Thoracic aorta (tissue), 2 donors: ENCODE results near the gene FASTK. TPM values are rescaled to one million over a fixed set of nuclear protein-coding genes. Genes with fewer than 3 reads are reported as not detected.

Source experiments
- ATAC-seq: fragments of 150-250 bp; one replicate; pipeline ENCODE4 v1.8.0; 2017; ENCODE audit warnings: low read depth; ENCODE audit not compliant: insufficient number of reproducible peaks, low FRiP score
- DNase-seq: peaks from one replicate; pipeline ENCODE4 v3.0.0-alpha.2; 2020; ENCODE audit warnings: low spot score
- H3K27ac ChIP-seq, 2 donors: fragments of 200-600 bp; sonication (generic); 1 replicate in 1 of 2; 2 replicates in 1 of 2; pipeline ENCODE4 v1.5.1; 2016; ENCODE audit warnings: mild to moderate bottlenecking in 2 of 2, moderate library complexity in 2 of 2
- H3K27me3 ChIP-seq: fragments of 200-600 bp; sonication (generic); replicated peaks from 2 replicates; pipeline ENCODE4 v1.6.0; 2016; ENCODE audit warnings: mild to moderate bottlenecking; ENCODE audit not compliant: insufficient read depth
- H3K36me3 ChIP-seq: fragments of 200-600 bp; sonication (generic); one replicate; pipeline ENCODE4 v1.5.1; 2016
- H3K4me1 ChIP-seq, 2 donors: fragments of 200-600 bp; sonication (generic); 1 replicate in 1 of 2; 2 replicates in 1 of 2; pipeline versions ENCODE4 v1.5.1 to v1.6.0; 2016; ENCODE audit warnings: low read depth in 2 of 2, mild to moderate bottlenecking in 1 of 2; ENCODE audit not compliant: control insufficient read depth in 1 of 2
- H3K4me3 ChIP-seq: fragments of 200-600 bp; sonication (generic); 2 replicates; pipeline ENCODE4 v1.5.1; 2016; ENCODE audit warnings: mild to moderate bottlenecking
- H3K9me3 ChIP-seq: fragments of 200-600 bp; sonication (generic); 2 replicates; pipeline ENCODE4 v1.5.1; 2016
- CTCF ChIP-seq: fragments of 200-600 bp; sonication (generic); IDR thresholded peaks from one replicate; pipeline ENCODE4 v1.5.1; 2019; ENCODE audit warnings: antibody characterized with exemption
- total RNA-seq, 2 donors: library from RNA; depleted of rRNA; stranded (reverse); fragments of >200 nt; gene quantifications; one replicate each; pipeline versions ENCODE4 v1.1.0 to v1.2.3, GENCODE V29; 2016

Gene FASTK
- total RNA-seq, 2 donors from 2014 or later: 59.0 to 110 TPM

DNA sequence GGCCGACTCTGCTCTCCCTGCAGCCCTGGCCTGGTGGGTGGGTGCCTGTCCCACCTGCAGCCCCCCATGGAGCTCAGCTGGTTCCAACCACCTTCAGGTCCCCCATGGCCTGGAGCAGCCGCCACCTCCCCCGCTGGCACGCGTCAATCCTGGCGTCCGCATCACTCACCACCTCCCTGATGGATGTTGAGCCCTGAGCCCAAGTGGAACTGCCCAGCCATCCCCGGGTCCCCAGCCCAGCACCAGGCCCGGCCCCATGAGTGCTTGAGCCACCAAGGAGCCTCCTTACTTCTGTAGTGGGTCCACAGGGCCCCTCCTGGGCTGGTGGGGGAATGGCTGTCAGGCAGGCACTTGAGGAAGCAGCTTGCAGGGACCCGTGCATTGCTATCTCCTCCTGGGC is 20.3 kb upstream of the FASTK start:
- no peaks in the 10 kb centered on the region for H3K36me3 ChIP-seq
- no peaks in the 10 kb centered on the region for H3K4me1 ChIP-seq
- no peak for TF ChIP-seq CTCF
- no peak overlapping the region for H3K27ac ChIP-seq
- H3K4me3 ChIP-seq: no peak overlapping the region
- no peaks in the 10 kb centered on the region for H3K9me3 ChIP-seq
- no peak for DNase-seq
- no peak for ATAC-seq
- H3K27me3 ChIP-seq: no peaks in the 10 kb centered on the region

DNA sequence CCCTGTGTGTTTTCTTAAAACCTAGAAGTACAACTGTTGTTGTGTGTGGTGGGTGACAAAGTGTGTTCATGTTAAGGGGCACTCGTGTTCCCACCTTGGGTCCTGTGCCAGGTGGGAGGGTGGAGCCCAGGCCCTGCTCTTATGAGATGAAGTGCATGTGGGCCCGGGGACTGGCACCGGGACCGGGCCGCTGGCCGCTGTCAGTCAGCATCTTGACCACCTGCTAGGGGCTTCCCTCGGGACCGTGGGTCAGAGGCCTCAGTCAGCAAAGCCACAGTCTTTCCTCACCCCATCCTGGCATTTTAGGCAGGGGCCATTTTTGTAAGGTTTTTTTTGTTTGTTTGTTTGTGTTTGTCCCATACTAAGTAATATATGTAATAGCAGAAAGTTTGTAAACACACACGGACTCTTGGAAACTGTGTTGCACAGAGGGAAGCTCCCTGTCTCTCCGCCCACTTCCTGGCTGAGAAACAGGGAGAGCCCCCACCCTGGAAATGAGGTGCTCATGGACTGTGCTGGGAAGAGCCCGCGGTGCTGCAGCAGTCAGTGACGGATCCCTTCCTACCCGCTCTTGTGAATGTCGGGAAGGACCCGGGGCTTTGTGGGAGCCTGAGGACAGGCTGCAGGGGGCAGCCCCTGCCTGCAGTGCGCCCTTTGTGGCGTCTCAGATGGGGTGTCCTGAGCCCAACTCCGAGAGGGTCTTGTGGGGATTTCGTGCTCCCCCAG is 19.0 kb upstream of the FASTK start:
- ATAC-seq: no peak
- H3K27ac ChIP-seq: no peak overlapping the region
- no peaks in the 10 kb centered on the region for H3K9me3 ChIP-seq
- H3K36me3 ChIP-seq: no peaks in the 10 kb centered on the region
- no peak for TF ChIP-seq CTCF
- no peaks in the 10 kb centered on the region for H3K4me1 ChIP-seq
- no peaks in the 10 kb centered on the region for H3K27me3 ChIP-seq
- H3K4me3 ChIP-seq: no peak overlapping the region
- no peak for DNase-seq

- H3K4me3 ChIP-seq: no peak overlapping the region
- no peaks in the 10 kb centered on the region for H3K36me3 ChIP-seq
- H3K27me3 ChIP-seq: no peaks in the 10 kb centered on the region
- no peak overlapping the region for H3K27ac ChIP-seq
- ATAC-seq (no peak), DNase-seq (no peak)
- no peaks in the 10 kb centered on the region for H3K9me3 ChIP-seq
- no peaks in the 10 kb centered on the region for H3K4me1 ChIP-seq
- no peak for TF ChIP-seq CTCF
Observed at GRCh38 chr7:151095828-151096475, 15.3 kb upstream of the FASTK start.

DNA sequence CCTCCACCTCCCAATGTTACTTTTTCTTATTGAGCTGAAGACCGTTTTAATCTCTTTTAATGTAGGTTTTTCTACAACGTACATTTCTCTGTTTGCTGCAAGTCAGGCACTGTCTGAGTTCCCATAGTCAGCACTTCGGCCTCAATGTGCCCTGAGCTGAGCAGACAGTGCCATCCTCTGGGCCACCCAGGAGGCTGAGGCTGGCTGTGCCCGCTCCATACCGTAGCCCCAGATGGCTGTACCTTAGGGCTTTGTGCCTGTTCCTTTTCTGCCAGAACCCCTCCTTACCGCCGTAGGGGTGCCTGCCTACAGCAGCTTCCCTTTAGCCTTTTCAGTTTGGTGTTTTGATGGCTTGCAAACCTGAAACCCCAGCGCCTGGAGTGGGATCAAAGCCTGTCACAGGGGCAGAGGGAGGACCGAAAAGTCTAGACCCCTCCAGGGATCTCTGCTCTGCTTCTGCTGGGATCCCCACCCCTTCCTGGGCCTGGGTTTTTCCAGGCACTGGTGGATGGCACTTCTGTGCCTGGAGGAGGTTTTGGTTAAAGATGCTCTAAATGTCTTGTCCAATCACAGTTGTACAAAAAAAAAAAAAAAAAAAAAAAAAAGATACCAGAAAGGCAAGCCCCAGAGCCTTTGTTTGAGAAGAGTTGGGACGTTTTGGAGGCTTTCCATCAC is 14.7 kb upstream of the FASTK start:
- no peaks in the 10 kb centered on the region for H3K27me3 ChIP-seq
- H3K4me3 ChIP-seq: no peak overlapping the region
- no peaks in the 10 kb centered on the region for H3K9me3 ChIP-seq
- no peak for ATAC-seq
- no peaks in the 10 kb centered on the region for H3K36me3 ChIP-seq
- no peaks in the 10 kb centered on the region for H3K4me1 ChIP-seq
- H3K27ac ChIP-seq: no peak overlapping the region
- DNase-seq: no peak
- TF ChIP-seq CTCF: no peak

DNA sequence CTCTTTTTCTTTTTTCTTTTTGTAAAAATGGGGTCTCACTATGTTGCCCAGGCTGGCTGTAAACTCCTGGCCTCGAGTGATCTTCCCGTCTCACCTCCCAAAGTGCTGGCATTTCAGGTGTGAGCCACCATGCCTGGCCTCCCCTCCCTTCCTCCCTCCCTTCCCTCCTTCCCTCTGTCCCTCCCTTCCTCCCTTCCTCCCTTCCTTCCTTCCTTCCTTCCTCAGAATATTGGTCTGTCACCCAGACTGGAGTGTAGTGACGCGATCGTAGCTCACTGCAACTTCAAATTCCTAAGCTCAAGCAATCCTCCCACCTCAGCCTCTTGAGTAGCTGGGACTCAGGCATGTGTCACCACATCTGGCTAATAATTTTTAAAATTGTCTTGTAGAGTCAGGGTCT is 14.1 kb upstream of the FASTK start:
- no peak for DNase-seq
- no peaks in the 10 kb centered on the region for H3K9me3 ChIP-seq
- no peaks in the 10 kb centered on the region for H3K27me3 ChIP-seq
- no peak overlapping the region for H3K27ac ChIP-seq
- no peak for TF ChIP-seq CTCF
- ATAC-seq: no peak
- no peaks in the 10 kb centered on the region for H3K36me3 ChIP-seq
- no peak overlapping the region for H3K4me3 ChIP-seq
- H3K4me1 ChIP-seq: peaks cover 3 to 4% of the 10 kb centered on the region in 2 donors
